GM12878 (cell line): Measurements from ENCODE around the gene FBXW7. TPM values are rescaled to one million over a fixed set of nuclear protein-coding genes. Genes with fewer than 3 reads are reported as not detected.

Experiments
- ATAC-seq: fragments of 200-7000 bp; cut with Tn5 transposase; 3 replicates; pipeline ENCODE4 v1.9.1; 2020; ENCODE audit warnings: mild to moderate bottlenecking, moderate library complexity
- BruUV-seq: library from RNA; stranded (reverse); fragments of 400-500 nt; replicated peaks from 2 replicates; lab custom pipeline; 2021; lab: Mats Ljungman, UMichigan
- CTCF ChIA-PET: fragments of 300-600 bp; sonication (Branson Sonifier 250); formaldehyde crosslinking; extraction: SDS; loops from one replicate; lab custom pipeline; 2021; ENCODE audit warnings: inconsistent platforms; lab: Yijun Ruan, JAX
- POLR2A ChIA-PET: fragments of 350-600 bp; formaldehyde crosslinking; extraction: SDS; loops from one replicate; lab custom pipeline; 2021; ENCODE audit warnings: inconsistent platforms; lab: Charles Lee
- RAD21 ChIA-PET: fragments of 300-600 bp; sonication (Branson Sonifier 250); formaldehyde crosslinking; loops from one replicate; lab custom pipeline; 2023; ENCODE audit warnings: antibody characterized with exemption; ENCODE audit not compliant: unreplicated experiment; lab: Charles Lee
- SMC1A ChIA-PET: fragments of 300-600 bp; sonication (Branson Sonifier 250); formaldehyde crosslinking; loops from one replicate; lab custom pipeline; 2023; ENCODE audit not compliant: unreplicated experiment, uncharacterized antibody; lab: Charles Lee
- DNase-seq: peaks from one replicate; pipeline ENCODE4 v3.0.0-alpha.2; 2011; ENCODE audit warnings: low read depth, low spot score
- FAIRE-seq: peaks from 3 replicates; lab custom pipeline; 2011; peaks lifted over from hg19 to GRCh38; lab: Jason Lieb, UNC
- H2AFZ ChIP-seq: 2 replicates; pipeline ENCODE4 v1.6.0; 2011; ENCODE audit warnings: low read depth, low read length, control low read depth; ENCODE audit not compliant: control insufficient read depth
- H3K27ac ChIP-seq: 2 replicates; pipeline ENCODE4 v1.5.1; 2011; ENCODE audit warnings: control low read depth; ENCODE audit not compliant: control insufficient read depth, insufficient read depth
- H3K27me3 ChIP-seq, 2 experiments: replicated peaks in 1 of 2; 2 replicates each; pipeline versions ENCODE4 v1.6.0 to v1.6.1; 2011; ENCODE audit warnings: low read length in 1 of 2; ENCODE audit not compliant: control insufficient read depth in 2 of 2, insufficient read depth in 2 of 2
- H3K36me3 ChIP-seq, 2 experiments: 2 replicates each; pipeline ENCODE4 v1.5.1; 2011; ENCODE audit warnings: low read length in 1 of 2; ENCODE audit not compliant: control insufficient read depth in 2 of 2, insufficient read depth in 2 of 2
- H3K4me1 ChIP-seq: 2 replicates; pipeline ENCODE4 v1.6.1; 2011; ENCODE audit warnings: mild to moderate bottlenecking, low read length, moderate library complexity, mixed read lengths; ENCODE audit not compliant: control insufficient read depth, insufficient read depth
- H3K4me2 ChIP-seq: 2 replicates; pipeline ENCODE4 v1.6.0; 2011; ENCODE audit warnings: control low read depth; ENCODE audit not compliant: control insufficient read depth, insufficient read depth
- H3K4me3 ChIP-seq: fragments of 200-600 bp; sonication (generic); 2 replicates; pipeline ENCODE4 v1.5.1; 2016
- H3K79me2 ChIP-seq: 2 replicates; pipeline ENCODE4 v1.6.0; 2011; ENCODE audit warnings: low read length; ENCODE audit not compliant: control insufficient read depth, insufficient read depth
- H3K9ac ChIP-seq: 2 replicates; pipeline ENCODE4 v1.8.0; 2011; ENCODE audit warnings: low read length, control low read depth, mixed read lengths; ENCODE audit not compliant: control insufficient read depth, insufficient read depth
- H3K9me3 ChIP-seq: replicated peaks from 3 replicates; pipeline ENCODE4 v1.5.1; 2011; ENCODE audit warnings: mild to moderate bottlenecking, low read length; ENCODE audit not compliant: control insufficient read depth, insufficient read depth
- H4K20me1 ChIP-seq: 2 replicates; pipeline ENCODE4 v1.6.0; 2011; ENCODE audit not compliant: control insufficient read depth, insufficient read depth
- CBFB ChIP-seq: IDR thresholded peaks from 2 replicates; pipeline ENCODE4 v1.6.1; 2016; ENCODE audit warnings: antibody characterized with exemption, low read depth
- CEBPB ChIP-seq, 2 experiments: fragments of 150-350 bp in 1 of 2; IDR thresholded peaks; 2 replicates each; pipeline ENCODE4 v1.6.1; 2012 to 2014; ENCODE audit warnings: low read depth in 2 of 2, low read length in 2 of 2, borderline replicate concordance in 1 of 2, inconsistent platforms in 1 of 2
- CREB1 ChIP-seq: IDR thresholded peaks from 2 replicates; pipeline ENCODE4 v1.6.1; 2012; ENCODE audit warnings: low read depth, mild to moderate bottlenecking, inconsistent platforms
- CREM ChIP-seq: IDR thresholded peaks from 2 replicates; pipeline ENCODE4 v1.6.1; 2014; ENCODE audit warnings: antibody characterized with exemption, low read depth
- EGR1 ChIP-seq, 2 experiments: IDR thresholded peaks; 1 replicate in 1 of 2; 2 replicates in 1 of 2; pipeline ENCODE4 v1.6.1; 2011 to 2012; ENCODE audit warnings: low read depth in 2 of 2, low read length in 2 of 2, borderline replicate concordance in 1 of 2, mild to moderate bottlenecking in 1 of 2, moderate library complexity in 1 of 2
- EP300 ChIP-seq, 2 experiments: fragments of 150-350 bp in 1 of 2; IDR thresholded peaks; 2 replicates each; pipeline ENCODE4 v1.6.1; 2011 to 2012; ENCODE audit warnings: low read depth in 2 of 2, low read length in 2 of 2, borderline replicate concordance in 1 of 2, improper control_type of control experiment in 1 of 2, inconsistent platforms in 1 of 2; ENCODE audit not compliant: control insufficient read depth in 1 of 2
- GABPA ChIP-seq: IDR thresholded peaks from 2 replicates; pipeline ENCODE4 v1.6.1; 2014; ENCODE audit warnings: antibody characterized with exemption, low read depth, mild to moderate bottlenecking, inconsistent platforms
- IRF4 ChIP-seq: IDR thresholded peaks from 2 replicates; pipeline ENCODE4 v1.6.1; 2011; ENCODE audit warnings: low read depth, low read length
- KLF5 ChIP-seq: fragments of 450-650 bp; IDR thresholded peaks from 2 replicates; pipeline ENCODE4 v1.6.1; 2014; ENCODE audit warnings: mild to moderate bottlenecking; ENCODE audit not compliant: partially characterized antibody
- NFXL1 ChIP-seq: fragments of 450-650 bp; IDR thresholded peaks from 2 replicates; pipeline ENCODE4 v1.6.1; 2017; ENCODE audit warnings: antibody characterized with exemption, mild to moderate bottlenecking, borderline replicate concordance
- NFYA ChIP-seq: IDR thresholded peaks from 2 replicates; pipeline ENCODE4 v1.6.1; 2011; ENCODE audit warnings: low read depth, mild to moderate bottlenecking, low read length, improper control_type of control experiment, borderline replicate concordance
- POU2F2 ChIP-seq: IDR thresholded peaks from 3 replicates; pipeline ENCODE4 v1.6.1; 2011; ENCODE audit warnings: low read depth, mild to moderate bottlenecking, low read length, borderline replicate concordance
- TAF1 ChIP-seq: IDR thresholded peaks from 2 replicates; pipeline ENCODE4 v1.6.1; 2011; ENCODE audit warnings: mild to moderate bottlenecking, low read depth, low read length, borderline replicate concordance
- ZNF207 ChIP-seq: fragments of 450-650 bp; IDR thresholded peaks from 2 replicates; pipeline ENCODE4 v1.6.1; 2014; ENCODE audit warnings: antibody characterized with exemption, mild to moderate bottlenecking, borderline replicate concordance
- ZSCAN29 ChIP-seq: fragments of 450-650 bp; IDR thresholded peaks from 2 replicates; pipeline ENCODE4 v1.6.1; 2017; ENCODE audit warnings: mild to moderate bottlenecking, moderate library complexity
- WGBS: methylation state at CpG from one replicate; pipeline ENCODE4 v1.1.6; 2016; ENCODE audit warnings: low lambda C conversion rate; ENCODE audit not compliant: insufficient replicate concordance, insufficient coverage; ENCODE audit errors: missing lambda C conversion rate; 5-methylcytosine and 5-hydroxymethylcytosine counted together
- in situ Hi-C: fragments of 300-500 bp; cut with MboI; formaldehyde crosslinking; loops from 9 replicates; pipeline ENCODE4 v1.14.3; 2018; ENCODE audit warnings: mixed read lengths
- intact Hi-C: fragments of 100-400 bp; cut with micrococcal nuclease; formaldehyde crosslinking; loops from one replicate; pipeline ENCODE4 v1.14.2; 2022; ENCODE audit not compliant: unreplicated experiment
- polyA plus RNA-seq, 11 experiments: library from polyadenylated mRNA; depleted of rRNA in 4 of 11; unstranded in 6 of 11; stranded (reverse) in 5 of 11; fragments of >200 nt; fragmentation: Nextera tagmentation in 4 of 11; fragmentation: Illumina TruSeq in 1 of 11; extraction: Ambion mirVana in 4 of 11; extraction: Trizol in 1 of 11; gene quantifications; 1 replicate in 1 of 11; 2 replicates in 10 of 11; pipeline versions ENCODE4 v1.2.1 to v1.2.3, GENCODE V29; 2011 to 2016; ENCODE audit warnings: inconsistent platforms in 2 of 11, missing spikeins in 2 of 11, low read depth in 1 of 11
- total RNA-seq, 4 experiments: library from RNA; depleted of rRNA in 3 of 4; stranded (reverse); fragments of >200 nt in 3 of 4; fragmentation: Illumina TruSeq in 1 of 4; extraction: Trizol in 1 of 4; gene quantifications; 2 replicates each; pipeline versions ENCODE4 v1.2.1 to v1.2.3, GENCODE V29; 2013 to 2021
- TF ChIP-seq, protein P1 (sequence below): fragments of 450-650 bp; formaldehyde crosslinking; IDR thresholded peaks from 2 replicates; pipeline ENCODE4 v1.4.0; 2022; ENCODE audit warnings: mild to moderate bottlenecking, moderate library complexity

The FBXW7 gene
- total and polyA plus RNA-seq, 10 of the 15 experiments (the other 5 are each of a cell fraction or from before 2014, with no cell fraction given), result 35.8 to 118 (median 47.2) TPM

DNA sequence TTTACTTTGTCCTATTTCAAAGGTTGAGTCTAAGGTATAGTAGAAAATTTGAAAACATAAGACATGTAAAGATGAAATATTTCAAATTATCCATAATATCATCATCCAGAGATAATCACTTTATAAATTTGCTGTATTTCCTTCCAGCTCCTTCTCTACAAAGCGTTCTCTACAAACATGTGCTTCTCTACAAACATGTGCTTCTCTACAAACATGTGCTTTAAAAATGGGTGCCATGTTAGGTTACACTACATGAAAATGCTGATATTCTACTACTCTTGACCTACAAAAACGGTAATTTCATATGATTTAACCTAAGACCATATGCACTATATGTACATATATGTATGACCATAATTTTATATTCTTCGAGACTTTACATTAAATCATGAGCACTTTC lies 92.0 kb downstream of the FBXW7 start:
- Histone ChIP-seq H2AFZ (no peak overlapping the region), H3K27me3 (no peaks in the 10 kb centered on the region), H3K27ac (no peak overlapping the region), H4K20me1 (no peaks in the 10 kb centered on the region), H3K4me1 (no peaks in the 10 kb centered on the region), H3K9me3 (no peaks in the 10 kb centered on the region; the same call in 1 of the 3 replicates), H3K4me3 (no peak overlapping the region), H3K9ac (no peak overlapping the region), H3K79me2 (peaks cover 22% of the 10 kb centered on the region), H3K4me2 (no peak overlapping the region), H3K36me3 (no peaks in the 10 kb centered on the region; a peak in 2 of 4 replicates)
- ChIA-PET SMC1A (interaction anchor here (1.5 to 1.6 kb wide), 2 partner anchors 11 to 21 kb away, joined by 3 to 5 read pairs; no protein-coding TSS in a partner anchor), CTCF (interaction anchor here (0.7 kb wide), 1 partner anchor 13 kb away, joined by 3 read pairs; no protein-coding TSS in a partner anchor), RAD21 (interaction anchor here (1.1 kb wide), 1 partner anchor 58 kb away, joined by 3 read pairs; no protein-coding TSS in a partner anchor), POLR2A (interaction anchor here (1.0 kb wide), 1 partner anchor 9 kb away, joined by 3 read pairs; no protein-coding TSS in a partner anchor)
- ATAC-seq (no peak), FAIRE-seq (no peak), DNase-seq (no peak)
- intact Hi-C loops, result no loop called here
- no TSS peak for BruUV-seq
- 79% methylated on average over 3 of the region's 3 CpGs for WGBS
- in situ Hi-C loops, result no loop called here
- TF ChIP-seq TAF1 (no peak), CREM (no peak), CEBPB (IDR thresholded peaks at IDR 0.05; ENCODE audit: borderline replicate concordance in 1 of 2, low read depth in 2 of 2, low read length in 2 of 2) (no peak), CBFB (no peak), CREB1 (no peak), KLF5 (no peak), ZSCAN29 (no peak), EGR1 (IDR thresholded peaks at IDR 0.05; ENCODE audit: borderline replicate concordance in 1 of 2, low read depth in 2 of 2, low read length in 2 of 2) (no peak), EP300 (IDR thresholded peaks at IDR 0.05; ENCODE audit: borderline replicate concordance in 1 of 2, control insufficient read depth in 1 of 2, low read depth in 2 of 2, low read length in 2 of 2) (no peak), ZNF207 (no peak), NFXL1 (no peak), IRF4 (no peak), POU2F2 (no peak), NFYA (no peak), GABPA (no peak)
- TF ChIP-seq, protein P1, sequence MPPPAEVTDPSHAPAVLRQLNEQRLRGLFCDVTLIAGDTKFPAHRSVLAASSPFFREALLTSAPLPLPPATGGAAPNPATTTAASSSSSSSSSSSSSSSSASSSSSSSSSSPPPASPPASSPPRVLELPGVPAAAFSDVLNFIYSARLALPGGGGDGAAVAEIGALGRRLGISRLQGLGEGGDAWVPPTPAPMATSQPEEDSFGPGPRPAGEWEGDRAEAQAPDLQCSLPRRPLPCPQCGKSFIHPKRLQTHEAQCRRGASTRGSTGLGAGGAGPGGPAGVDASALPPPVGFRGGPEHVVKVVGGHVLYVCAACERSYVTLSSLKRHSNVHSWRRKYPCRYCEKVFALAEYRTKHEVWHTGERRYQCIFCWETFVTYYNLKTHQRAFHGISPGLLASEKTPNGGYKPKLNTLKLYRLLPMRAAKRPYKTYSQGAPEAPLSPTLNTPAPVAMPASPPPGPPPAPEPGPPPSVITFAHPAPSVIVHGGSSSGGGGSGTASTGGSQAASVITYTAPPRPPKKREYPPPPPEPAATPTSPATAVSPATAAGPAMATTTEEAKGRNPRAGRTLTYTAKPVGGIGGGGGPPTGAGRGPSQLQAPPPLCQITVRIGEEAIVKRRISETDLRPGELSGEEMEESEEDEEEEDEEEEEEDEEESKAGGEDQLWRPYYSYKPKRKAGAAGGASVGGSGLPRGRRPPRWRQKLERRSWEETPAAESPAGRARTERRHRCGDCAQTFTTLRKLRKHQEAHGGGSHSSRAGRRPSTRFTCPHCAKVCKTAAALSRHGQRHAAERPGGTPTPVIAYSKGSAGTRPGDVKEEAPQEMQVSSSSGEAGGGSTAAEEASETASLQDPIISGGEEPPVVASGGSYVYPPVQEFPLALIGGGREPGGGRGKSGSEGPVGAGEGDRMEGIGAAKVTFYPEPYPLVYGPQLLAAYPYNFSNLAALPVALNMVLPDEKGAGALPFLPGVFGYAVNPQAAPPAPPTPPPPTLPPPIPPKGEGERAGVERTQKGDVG, result no peak
